ENCODE measurements around the gene HNRNPU.
"Not testable (repeated sequence)": the region's sequence is repeated elsewhere in the genome, so short reads cannot be mapped to it uniquely, and the experiment has no call there.

HNRNPU gene

DNA sequence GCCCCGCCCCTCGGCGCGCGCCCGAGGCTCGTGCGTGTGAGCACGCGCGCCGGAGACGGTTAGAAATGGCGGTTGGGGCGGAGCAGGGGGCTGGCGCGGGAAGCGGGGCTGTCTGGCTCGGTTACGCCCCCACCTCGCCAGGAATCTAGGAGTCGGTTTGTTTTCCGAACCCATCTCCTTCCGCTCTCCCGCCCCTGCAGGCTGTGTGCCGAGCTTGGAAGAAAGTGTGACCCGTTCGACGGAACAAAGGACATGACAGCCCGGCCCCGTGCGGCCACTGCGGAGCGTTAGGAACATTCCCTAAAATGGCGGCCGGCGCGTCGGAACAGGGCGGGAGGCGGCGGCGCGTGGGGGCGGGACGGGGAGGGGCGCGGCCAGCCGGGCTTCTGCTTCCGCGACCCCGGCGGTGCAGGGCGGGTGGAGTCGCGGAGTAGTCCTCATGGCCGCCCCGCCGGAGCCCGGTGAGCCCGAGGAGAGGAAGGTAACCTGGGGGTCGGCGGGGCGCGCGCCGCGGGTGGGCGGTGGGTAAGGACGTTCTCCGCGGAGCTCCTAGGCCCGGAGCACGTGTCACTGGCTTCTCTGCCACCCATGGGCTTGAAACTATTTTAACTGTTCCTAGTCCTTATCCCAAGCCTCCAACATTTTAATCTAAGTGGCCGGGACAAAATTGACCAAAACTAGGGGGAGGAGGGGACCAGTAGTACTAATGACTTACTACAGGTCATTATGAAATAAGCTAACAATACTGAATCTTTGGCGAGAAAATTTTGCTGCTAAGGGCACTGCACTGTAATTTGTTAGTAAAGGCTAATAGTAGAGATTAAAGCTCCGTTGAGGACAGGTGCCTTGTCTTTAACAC lies 28.8 kb downstream of the HNRNPU start, which contains the start of gene COX20:
Gene COX20 (plus strand): TSS at position 383 of the 859 bp plus-strand sequence. CDS start 57 bp downstream, at position 440.
- peak within 1 kb of the TSS; percentile 78 for H3K4me3 ChIP-seq (replicated peaks; ENCODE audit: low read depth, low read length)
- TF ChIP-seq, protein P1, sequence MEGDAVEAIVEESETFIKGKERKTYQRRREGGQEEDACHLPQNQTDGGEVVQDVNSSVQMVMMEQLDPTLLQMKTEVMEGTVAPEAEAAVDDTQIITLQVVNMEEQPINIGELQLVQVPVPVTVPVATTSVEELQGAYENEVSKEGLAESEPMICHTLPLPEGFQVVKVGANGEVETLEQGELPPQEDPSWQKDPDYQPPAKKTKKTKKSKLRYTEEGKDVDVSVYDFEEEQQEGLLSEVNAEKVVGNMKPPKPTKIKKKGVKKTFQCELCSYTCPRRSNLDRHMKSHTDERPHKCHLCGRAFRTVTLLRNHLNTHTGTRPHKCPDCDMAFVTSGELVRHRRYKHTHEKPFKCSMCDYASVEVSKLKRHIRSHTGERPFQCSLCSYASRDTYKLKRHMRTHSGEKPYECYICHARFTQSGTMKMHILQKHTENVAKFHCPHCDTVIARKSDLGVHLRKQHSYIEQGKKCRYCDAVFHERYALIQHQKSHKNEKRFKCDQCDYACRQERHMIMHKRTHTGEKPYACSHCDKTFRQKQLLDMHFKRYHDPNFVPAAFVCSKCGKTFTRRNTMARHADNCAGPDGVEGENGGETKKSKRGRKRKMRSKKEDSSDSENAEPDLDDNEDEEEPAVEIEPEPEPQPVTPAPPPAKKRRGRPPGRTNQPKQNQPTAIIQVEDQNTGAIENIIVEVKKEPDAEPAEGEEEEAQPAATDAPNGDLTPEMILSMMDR (IDR thresholded peaks at IDR 0.05; ENCODE audit: low read depth, low read length, missing control alignments) = no peak
- DNase-seq (ENCODE audit: extremely low read depth, low read depth) = peak; percentile 81

DNA sequence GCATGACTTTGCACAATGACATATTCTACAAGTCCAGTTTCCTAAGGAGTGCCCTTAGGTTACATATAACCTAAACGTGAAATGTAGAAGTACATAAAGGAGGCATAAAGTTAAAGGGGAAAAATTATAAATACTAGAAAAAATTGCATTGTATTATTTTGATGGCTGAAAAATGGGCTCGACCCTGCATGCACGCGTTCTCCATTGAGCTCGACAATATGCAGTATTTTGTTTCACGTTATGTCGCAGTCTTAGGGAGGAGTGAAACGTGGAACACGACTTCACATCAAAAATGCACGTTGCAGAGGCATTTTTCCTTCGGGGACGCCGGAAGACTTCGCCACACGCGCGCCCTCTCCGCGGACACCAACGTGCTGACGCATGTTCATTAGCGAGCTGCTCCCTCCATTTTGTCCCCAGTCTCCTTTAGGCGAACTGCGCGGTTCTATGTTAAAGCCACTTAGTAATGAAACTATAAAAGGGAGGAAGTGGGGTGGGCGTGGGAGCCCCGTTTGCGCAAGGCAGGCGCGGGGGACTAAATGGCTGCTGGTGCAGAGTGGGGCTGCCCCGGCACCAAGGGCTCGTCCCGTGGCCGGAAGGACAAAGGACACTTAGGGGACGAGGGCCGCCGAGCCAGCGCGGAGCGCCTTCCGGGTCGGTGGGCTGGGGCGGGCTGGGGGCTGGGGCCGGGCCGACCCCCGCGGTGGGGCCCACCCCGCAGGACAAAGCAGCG lies 29.6 kb downstream of the HNRNPU start:
- TF ChIP-seq, protein P1 (IDR thresholded peaks at IDR 0.05; ENCODE audit: low read depth, low read length, missing control alignments) = no peak
- peak; percentile 84 for DNase-seq (ENCODE audit: extremely low read depth, low read depth)
- peak overlapping the region; percentile 78 for H3K4me3 ChIP-seq (replicated peaks; ENCODE audit: low read depth, low read length)

DNA sequence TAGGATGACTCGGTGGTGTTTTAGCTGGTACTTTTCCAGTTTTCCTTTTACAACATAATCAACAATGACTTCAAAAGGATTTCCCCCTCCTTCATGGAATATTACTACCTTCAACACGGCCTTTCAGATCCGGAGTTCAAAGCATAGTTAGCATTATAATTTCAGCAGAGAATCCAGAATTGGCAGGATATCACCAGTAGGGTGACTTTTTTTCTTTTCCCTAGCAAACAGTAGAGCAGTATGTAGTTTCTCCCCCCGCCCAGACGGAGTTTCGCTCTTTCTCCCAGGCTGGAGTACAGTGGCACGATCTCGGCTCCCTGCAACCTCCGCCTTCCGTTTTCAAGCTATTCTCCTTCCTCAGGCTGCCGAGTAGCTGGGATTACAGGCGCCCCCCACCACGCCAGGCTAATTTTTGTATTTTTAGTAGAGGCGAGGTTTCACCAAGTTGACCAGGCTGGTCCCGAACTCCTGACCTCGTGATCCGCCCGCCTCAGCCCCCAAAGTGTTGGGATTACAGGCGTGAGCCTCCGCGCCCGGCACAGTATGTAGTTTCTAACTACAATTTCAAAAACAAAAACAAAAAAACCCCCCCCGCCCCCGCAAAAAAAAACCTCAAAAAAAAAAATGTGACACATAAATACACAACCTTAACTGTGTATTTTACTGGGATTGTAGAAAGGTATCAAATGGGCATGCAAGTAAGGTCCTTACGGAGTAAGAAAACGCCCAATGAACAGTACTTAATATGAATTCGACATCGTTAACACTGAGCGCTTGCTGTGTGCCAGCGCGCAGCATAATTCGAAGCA lies 30.4 kb downstream of the HNRNPU start:
- DNase-seq (ENCODE audit: extremely low read depth, low read depth) = peak; percentile 47
- TF ChIP-seq, protein P1 (IDR thresholded peaks at IDR 0.05; ENCODE audit: low read depth, low read length, missing control alignments) = no peak
- H3K4me3 ChIP-seq (replicated peaks; ENCODE audit: low read depth, low read length) = peak overlapping the region; percentile 78

DNA sequence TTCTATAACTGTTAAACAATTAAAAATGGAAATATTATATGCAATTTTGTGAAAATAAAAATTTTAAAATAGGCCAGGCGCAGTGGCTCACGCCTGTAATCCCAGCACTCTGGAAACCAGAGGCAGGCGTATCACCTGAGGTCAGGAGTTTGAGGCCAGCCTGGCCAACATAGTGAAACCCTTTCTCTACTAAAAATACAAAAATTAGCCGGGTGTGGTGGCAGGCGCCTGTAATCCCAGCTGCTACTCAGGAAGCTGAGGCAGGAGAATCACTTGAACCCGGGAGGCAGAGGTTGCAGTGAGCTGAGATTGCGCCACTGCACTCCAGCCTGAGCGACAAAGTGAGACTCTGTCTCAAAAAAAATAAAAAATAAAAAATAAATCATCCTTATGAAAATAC lies 31.1 kb downstream of the HNRNPU start:
- peak overlapping the region; percentile 78 for H3K4me3 ChIP-seq (replicated peaks; ENCODE audit: low read depth, low read length)
- not testable (repeated sequence) for DNase-seq (ENCODE audit: extremely low read depth, low read depth)

DNA sequence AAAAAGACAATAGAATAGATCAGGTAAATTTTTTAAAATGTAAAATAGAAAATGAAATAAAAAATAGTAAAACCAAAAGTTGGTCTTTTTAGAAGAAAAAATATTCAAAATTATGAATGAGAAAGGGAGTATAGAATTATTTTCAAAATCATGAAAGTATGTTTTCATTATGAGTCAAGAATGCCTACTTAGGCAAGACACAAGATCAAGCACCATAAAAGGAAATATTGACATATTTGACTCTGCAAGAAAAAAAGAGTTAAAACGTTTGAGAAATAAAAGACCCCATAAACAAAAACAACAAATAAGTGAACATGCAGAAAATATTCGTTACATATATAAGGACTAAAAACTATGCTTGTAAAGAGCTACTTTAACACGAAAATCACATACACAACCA lies 33.7 kb downstream of the HNRNPU start:
- no peak for DNase-seq (ENCODE audit: extremely low read depth, low read depth)
- no peak overlapping the region for H3K4me3 ChIP-seq (replicated peaks; ENCODE audit: low read depth, low read length)
- TF ChIP-seq, protein P1 (IDR thresholded peaks at IDR 0.05; ENCODE audit: low read depth, low read length, missing control alignments) = no peak

DNA sequence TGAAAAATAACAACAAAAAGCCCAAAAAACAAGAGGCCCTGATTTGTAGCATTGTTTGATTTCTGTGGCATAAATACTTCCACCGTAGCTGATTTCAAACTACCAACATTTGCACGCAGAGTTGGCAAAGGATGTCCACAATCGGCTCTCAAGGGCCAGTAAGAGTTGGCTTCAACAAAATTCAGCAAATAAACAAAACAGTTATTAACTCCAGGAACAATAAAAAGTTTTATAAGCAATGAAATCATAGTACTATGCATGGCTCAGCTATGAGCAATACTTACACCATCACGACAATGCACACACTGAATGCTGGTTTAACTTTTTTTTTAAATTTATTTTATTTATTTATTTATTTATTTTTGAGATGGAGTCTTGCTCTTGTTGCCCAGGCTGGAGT lies 37.6 kb downstream of the HNRNPU start:
- TF ChIP-seq, protein P1 (IDR thresholded peaks at IDR 0.05; ENCODE audit: low read depth, low read length, missing control alignments) = no peak
- DNase-seq (ENCODE audit: extremely low read depth, low read depth) = no peak

More for the DNA sequence above, 37.6 kb downstream of the HNRNPU start:
- H3K4me3 ChIP-seq (replicated peaks; ENCODE audit: low read depth, low read length) = no peak overlapping the region
